GM12892 (cell line): ENCODE results near the gene FOXO3B. TPM values are rescaled to one million over a fixed set of nuclear protein-coding genes. Genes with fewer than 3 reads are reported as not detected.
"Not testable (repeated sequence)": the region's sequence is repeated elsewhere in the genome, so short reads cannot be mapped to it uniquely, and the experiment has no call there.

Source experiments
- DNase-seq: peaks from one replicate; pipeline ENCODE4 v3.0.0; 2011; ENCODE audit not compliant: insufficient read length
- FAIRE-seq: peaks from 2 replicates; lab custom pipeline; 2011; peaks lifted over from hg19 to GRCh38; lab: Jason Lieb, UNC
- polyA plus RNA-seq: library from polyadenylated mRNA; unstranded; fragments of >200 nt; gene quantifications from one replicate; pipeline ENCODE4 v1.2.1, GENCODE V29; 2012; ENCODE audit warnings: missing spikeins, inconsistent platforms; ENCODE audit not compliant: missing spikeins

The FOXO3B gene
- 1.4 TPM for polyA plus RNA-seq

GRCh38 chr17:18681767-18682571 is at the start of gene FOXO3B:
Gene FOXO3B (minus strand): TSS chr17:18682314. CDS start chr17:18681651, 663 bp downstream.
- peak; percentile 96 for FAIRE-seq
- DNase-seq = peak; percentile 38

GRCh38 chr17:18723509-18723908 is 41.4 kb upstream of the FOXO3B start:
- FAIRE-seq, DNase-seq: not testable (repeated sequence)

GRCh38 chr17:18722612-18723011 is 40.5 kb upstream of the FOXO3B start:
- FAIRE-seq, DNase-seq: not testable (repeated sequence)

GRCh38 chr17:18721775-18722547 is 39.8 kb upstream of the FOXO3B start:
- not testable (repeated sequence) for DNase-seq, FAIRE-seq

- DNase-seq, FAIRE-seq: not testable (repeated sequence)
These were observed 37.5 kb upstream of the FOXO3B start for GRCh38 chr17:18719428-18720110.

- not testable (repeated sequence) for DNase-seq, FAIRE-seq
These were observed 36.7 kb upstream of the FOXO3B start for GRCh38 chr17:18718643-18719427.

GRCh38 chr17:18712354-18712999 is 30.4 kb upstream of the FOXO3B start:
- DNase-seq = not testable (repeated sequence)
- FAIRE-seq = peak; percentile 51

GRCh38 chr17:18708215-18708614 is 26.1 kb upstream of the FOXO3B start:
- not testable (repeated sequence) for DNase-seq, FAIRE-seq

GRCh38 chr17:18705955-18706354 is 23.8 kb upstream of the FOXO3B start:
- not testable (repeated sequence) for DNase-seq, FAIRE-seq

GRCh38 chr17:18698473-18699103 is 16.5 kb upstream of the FOXO3B start:
- peak; percentile 46 for FAIRE-seq
- DNase-seq = not testable (repeated sequence)

GRCh38 chr17:18695143-18695542 is 13.0 kb upstream of the FOXO3B start:
- DNase-seq, FAIRE-seq: not testable (repeated sequence)

- not testable (repeated sequence) for DNase-seq
- FAIRE-seq = peak; percentile 78
These were observed 554 bp upstream of the FOXO3B start for GRCh38 chr17:18682668-18683067.

- DNase-seq, FAIRE-seq: not testable (repeated sequence)
These were observed 4.7 kb downstream of the FOXO3B start for GRCh38 chr17:18677381-18677780.

GRCh38 chr17:18676928-18677327 is 5.2 kb downstream of the FOXO3B start:
- FAIRE-seq, DNase-seq: not testable (repeated sequence)

- not testable (repeated sequence) for FAIRE-seq, DNase-seq
These were observed 9.5 kb downstream of the FOXO3B start for GRCh38 chr17:18672395-18673227.

GRCh38 chr17:18668625-18669024 is 13.5 kb downstream of the FOXO3B start:
- not testable (repeated sequence) for FAIRE-seq, DNase-seq

- FAIRE-seq = not testable (repeated sequence)
These were observed 14.6 kb downstream of the FOXO3B start for GRCh38 chr17:18667535-18667934.

More at GRCh38 chr17:18667535-18667934, 14.6 kb downstream of the FOXO3B start:
- DNase-seq = not testable (repeated sequence)
